Fibroblast of villous mesenchyme (primary cell): ENCODE measurements around the gene CTNNA1. TPM values are rescaled to one million over a fixed set of nuclear protein-coding genes. Genes with fewer than 3 reads are reported as not detected.
A peak's percentile ranks its signal among the peaks of the same experiment; 100 is the strongest.
"Not testable (repeated sequence)": the region's sequence is repeated elsewhere in the genome, so short reads cannot be mapped to it uniquely, and the experiment has no call there.

Experiments used
- DNase-seq: peaks from one replicate; pipeline ENCODE4 v3.0.0-alpha.2; 2010; ENCODE audit warnings: low read depth
- H3K4me3 ChIP-seq: 2 replicates; pipeline ENCODE4 v1.5.1; 2011; ENCODE audit warnings: low read depth, mild to moderate bottlenecking, low read length
- CTCF ChIP-seq: IDR thresholded peaks from 2 replicates; pipeline ENCODE4 v1.5.1; 2012; ENCODE audit warnings: low read depth, mild to moderate bottlenecking, low read length; ENCODE audit not compliant: insufficient read depth
- total RNA-seq: library from RNA; depleted of rRNA; stranded (reverse); fragments of >200 nt; gene quantifications from 2 replicates; pipeline ENCODE4 v1.2.3, GENCODE V29; 2012

CTNNA1 gene
- total RNA-seq, 1 donor, result 461 TPM

- no peak for DNase-seq
- H3K4me3 ChIP-seq, result no peak overlapping the region
- TF ChIP-seq CTCF, result no peak
Observed at GRCh38 chr5:138833726-138834480, 80.7 kb downstream of the CTNNA1 start.

- not testable (repeated sequence) for DNase-seq, H3K4me3 ChIP-seq
Observed at GRCh38 chr5:138834853-138835252, 81.6 kb downstream of the CTNNA1 start.

- H3K4me3 ChIP-seq, result no peak overlapping the region
- no peak for TF ChIP-seq CTCF
- no peak for DNase-seq
Observed at GRCh38 chr5:138837160-138837559, 83.9 kb downstream of the CTNNA1 start.

- no peak overlapping the region for H3K4me3 ChIP-seq
- DNase-seq, result no peak
- TF ChIP-seq CTCF, result no peak
Observed at GRCh38 chr5:138840103-138840502, 86.9 kb downstream of the CTNNA1 start.

GRCh38 chr5:138841531-138841930 lies 88.3 kb downstream of the CTNNA1 start:
- no peak for TF ChIP-seq CTCF
- no peak overlapping the region for H3K4me3 ChIP-seq
- peak; percentile 18 for DNase-seq

- H3K4me3 ChIP-seq, result no peak overlapping the region
- no peak for TF ChIP-seq CTCF
- peak; percentile 14 for DNase-seq
Observed at GRCh38 chr5:138843316-138844124, 90.3 kb downstream of the CTNNA1 start.

- no peak for TF ChIP-seq CTCF
- no peak overlapping the region for H3K4me3 ChIP-seq
- no peak for DNase-seq
Observed at GRCh38 chr5:138844125-138844461, 90.9 kb downstream of the CTNNA1 start.
